Neural progenitor cell (in vitro differentiated cells): ENCODE data around the gene DNAH10. TPM values are rescaled to one million over a fixed set of nuclear protein-coding genes. Genes with fewer than 3 reads are reported as not detected.

Experiments used
- DNase-seq: peaks from one replicate; pipeline ENCODE4 v3.0.0-alpha.2; 2016; ENCODE audit warnings: low spot score
- H2AFZ ChIP-seq: fragments of 200-600 bp; sonication (generic); replicated peaks from 2 replicates; pipeline ENCODE4 v1.6.1; 2016; ENCODE audit warnings: antibody characterized with exemption
- H3F3A ChIP-seq: fragments of 200-600 bp; sonication (generic); 2 replicates; pipeline ENCODE4 v1.6.1; 2016; ENCODE audit warnings: antibody characterized with exemption, low read depth
- H3K27ac ChIP-seq: fragments of 200-600 bp; sonication (generic); 2 replicates; pipeline ENCODE4 v1.5.1; 2016; ENCODE audit warnings: mild to moderate bottlenecking
- H3K27me3 ChIP-seq: fragments of 200-600 bp; sonication (generic); 2 replicates; pipeline ENCODE4 v1.6.1; 2016; ENCODE audit warnings: mild to moderate bottlenecking, moderate library complexity
- H3K36me3 ChIP-seq: fragments of 200-600 bp; sonication (generic); 2 replicates; pipeline ENCODE4 v1.5.1; 2016
- H3K4me1 ChIP-seq: fragments of 200-600 bp; sonication (generic); 2 replicates; pipeline ENCODE4 v1.6.1; 2016; ENCODE audit warnings: mixed run types
- H3K4me2 ChIP-seq: fragments of 200-600 bp; sonication (generic); 2 replicates; pipeline ENCODE4 v1.6.1; 2016
- H3K4me3 ChIP-seq: fragments of 200-600 bp; sonication (generic); 2 replicates; pipeline ENCODE4 v1.5.1; 2016
- H3K79me2 ChIP-seq: fragments of 200-600 bp; sonication (generic); 2 replicates; pipeline ENCODE4 v1.6.1; 2016; ENCODE audit warnings: low read depth
- H3K9ac ChIP-seq: fragments of 200-600 bp; sonication (generic); 2 replicates; pipeline ENCODE4 v1.6.1; 2016
- H3K9me3 ChIP-seq: fragments of 200-600 bp; sonication (generic); 2 replicates; pipeline ENCODE4 v1.5.1; 2016; ENCODE audit warnings: low read depth
- H4K20me1 ChIP-seq: fragments of 200-600 bp; sonication (generic); 2 replicates; pipeline ENCODE4 v1.6.1; 2016; ENCODE audit warnings: low read depth
- H3K27ac Mint-ChIP-seq: 3 replicates; pipeline ENCODE4 v1.8.0; 2021; ENCODE audit warnings: mixed read lengths
- H3K27me3 Mint-ChIP-seq: 2 replicates; pipeline ENCODE4 v1.8.0; 2022; ENCODE audit warnings: low read depth, mild to moderate bottlenecking, inconsistent platforms, moderate library complexity, mixed read lengths; ENCODE audit not compliant: insufficient read depth
- H3K36me3 Mint-ChIP-seq: 3 replicates; pipeline ENCODE4 v1.8.0; 2021; ENCODE audit warnings: mixed read lengths
- H3K4me1 Mint-ChIP-seq: 3 replicates; pipeline ENCODE4 v1.8.0; 2021; ENCODE audit warnings: mixed read lengths
- H3K4me3 Mint-ChIP-seq: 3 replicates; pipeline ENCODE4 v1.8.0; 2021; ENCODE audit warnings: mild to moderate bottlenecking, moderate library complexity, mixed read lengths
- H3K9me3 Mint-ChIP-seq: 3 replicates; pipeline ENCODE4 v1.8.0; 2020; ENCODE audit warnings: mixed read lengths
- CTCF ChIP-seq: fragments of 200-600 bp; sonication (generic); IDR thresholded peaks from 2 replicates; pipeline ENCODE4 v1.5.1; 2017; ENCODE audit warnings: antibody characterized with exemption, mild to moderate bottlenecking
- EZH2 ChIP-seq: fragments of 200-600 bp; sonication (generic); IDR thresholded peaks from 2 replicates; pipeline ENCODE4 v1.6.1; 2017; ENCODE audit warnings: antibody characterized with exemption, mild to moderate bottlenecking, moderate library complexity
- EZH2phosphoT487 ChIP-seq: fragments of 200-600 bp; sonication (generic); IDR thresholded peaks from 2 replicates; pipeline ENCODE4 v1.6.1; 2017; ENCODE audit warnings: antibody characterized with exemption
- total RNA-seq: library from RNA; depleted of rRNA; stranded (reverse); fragments of >200 nt; gene quantifications from 2 replicates; pipeline ENCODE4 v1.2.3, GENCODE V29; 2015; ENCODE audit warnings: low replicate concordance

Gene DNAH10
- total RNA-seq, 1 donor from 2014 or later, result 0.26 TPM

GRCh38 chr12:123967121-123967586 is 205.1 kb downstream of the DNAH10 start:
- Mint-ChIP-seq H3K27ac (no peak overlapping the region), H3K9me3 (no peaks in the 10 kb centered on the region), H3K27me3 (no peaks in the 10 kb centered on the region), H3K36me3 (peaks cover 2% of the 10 kb centered on the region), H3K4me1 (peaks cover 24% of the 10 kb centered on the region), H3K4me3 (no peak overlapping the region)
- Histone ChIP-seq H3K4me1 (peaks cover 12% of the 10 kb centered on the region), H2AFZ (no peak overlapping the region), H3K36me3 (no peaks in the 10 kb centered on the region), H3K9ac (no peak overlapping the region), H3K27me3 (peaks cover 95% of the 10 kb centered on the region), H4K20me1 (peaks cover 93% of the 10 kb centered on the region), H3K4me3 (no peak overlapping the region), H3F3A (peaks cover 23% of the 10 kb centered on the region), H3K9me3 (no peaks in the 10 kb centered on the region), H3K4me2 (no peak overlapping the region), H3K79me2 (peaks cover 8% of the 10 kb centered on the region), H3K27ac (no peak overlapping the region)
- TF ChIP-seq EZH2, result no peak
- DNase-seq, result no peak

GRCh38 chr12:123971449-123971769 is 209.3 kb downstream of the DNAH10 start:
- H4K20me1 ChIP-seq, result peaks cover 79% of the 10 kb centered on the region
- no peaks in the 10 kb centered on the region for H3K9me3 Mint-ChIP-seq
- peaks cover 59% of the 10 kb centered on the region for H3K27me3 ChIP-seq
- TF ChIP-seq CTCF (no peak), EZH2phosphoT487 (no peak), EZH2 (no peak)
- peak overlapping the region; percentile 91 for H3K27ac Mint-ChIP-seq
- peaks cover 16% of the 10 kb centered on the region for H3K36me3 Mint-ChIP-seq
- H2AFZ ChIP-seq, result peak overlapping the region; percentile 65
- no peaks in the 10 kb centered on the region for H3K9me3 ChIP-seq
- H3K4me1 ChIP-seq, result peaks cover 21% of the 10 kb centered on the region
- H3K79me2 ChIP-seq, result peaks cover 40% of the 10 kb centered on the region
- H3K36me3 ChIP-seq, result peaks cover 11% of the 10 kb centered on the region
- H3K4me3 ChIP-seq, result peak overlapping the region; percentile 96
- no peak for DNase-seq
- peak overlapping the region; percentile 93 for H3K4me2 ChIP-seq
- peak overlapping the region; percentile 99 for H3K4me3 Mint-ChIP-seq
- no peaks in the 10 kb centered on the region for H3K27me3 Mint-ChIP-seq
- H3K27ac ChIP-seq, result no peak overlapping the region
- peaks cover 27% of the 10 kb centered on the region for H3K4me1 Mint-ChIP-seq
- H3F3A ChIP-seq, result peaks cover 31% of the 10 kb centered on the region
- H3K9ac ChIP-seq, result no peak overlapping the region

- DNase-seq, result peak; percentile 79
These were observed 209.8 kb downstream of the DNAH10 start for GRCh38 chr12:123971770-123972456.

More at GRCh38 chr12:123971770-123972456, 209.8 kb downstream of the DNAH10 start:
- Histone ChIP-seq H3K27ac (no peak overlapping the region), H3K4me1 (peaks cover 21% of the 10 kb centered on the region), H3K9me3 (no peaks in the 10 kb centered on the region), H3K9ac (no peak overlapping the region), H3K4me2 (peak overlapping the region; percentile 93), H3K79me2 (peaks cover 45% of the 10 kb centered on the region), H3F3A (peaks cover 31% of the 10 kb centered on the region), H3K4me3 (peak overlapping the region; percentile 96), H4K20me1 (peaks cover 79% of the 10 kb centered on the region), H3K36me3 (peaks cover 11% of the 10 kb centered on the region), H3K27me3 (peaks cover 54% of the 10 kb centered on the region), H2AFZ (peak overlapping the region; percentile 65)
- TF ChIP-seq CTCF, result no peak
- no peak for TF ChIP-seq EZH2phosphoT487
- TF ChIP-seq EZH2, result no peak
- no peaks in the 10 kb centered on the region for H3K9me3 Mint-ChIP-seq
- no peaks in the 10 kb centered on the region for H3K27me3 Mint-ChIP-seq
- peaks cover 17% of the 10 kb centered on the region for H3K36me3 Mint-ChIP-seq
- H3K4me1 Mint-ChIP-seq, result peaks cover 27% of the 10 kb centered on the region
- H3K4me3 Mint-ChIP-seq, result peak overlapping the region; percentile 99
- H3K27ac Mint-ChIP-seq, result peak overlapping the region; percentile 91
